Neural progenitor cell (in vitro differentiated cells): ENCODE measurements around the gene RRBP1. TPM values are rescaled to one million over a fixed set of nuclear protein-coding genes. Genes with fewer than 3 reads are reported as not detected.

Experiments used
- DNase-seq: peaks from one replicate; pipeline ENCODE4 v3.0.0-alpha.2; 2016; ENCODE audit warnings: low spot score
- H2AFZ ChIP-seq: fragments of 200-600 bp; sonication (generic); replicated peaks from 2 replicates; pipeline ENCODE4 v1.6.1; 2016; ENCODE audit warnings: antibody characterized with exemption
- H3F3A ChIP-seq: fragments of 200-600 bp; sonication (generic); 2 replicates; pipeline ENCODE4 v1.6.1; 2016; ENCODE audit warnings: antibody characterized with exemption, low read depth
- H3K27ac ChIP-seq: fragments of 200-600 bp; sonication (generic); 2 replicates; pipeline ENCODE4 v1.5.1; 2016; ENCODE audit warnings: mild to moderate bottlenecking
- H3K27me3 ChIP-seq: fragments of 200-600 bp; sonication (generic); 2 replicates; pipeline ENCODE4 v1.6.1; 2016; ENCODE audit warnings: mild to moderate bottlenecking, moderate library complexity
- H3K36me3 ChIP-seq: fragments of 200-600 bp; sonication (generic); 2 replicates; pipeline ENCODE4 v1.5.1; 2016
- H3K4me1 ChIP-seq: fragments of 200-600 bp; sonication (generic); 2 replicates; pipeline ENCODE4 v1.6.1; 2016; ENCODE audit warnings: mixed run types
- H3K4me2 ChIP-seq: fragments of 200-600 bp; sonication (generic); 2 replicates; pipeline ENCODE4 v1.6.1; 2016
- H3K4me3 ChIP-seq: fragments of 200-600 bp; sonication (generic); 2 replicates; pipeline ENCODE4 v1.5.1; 2016
- H3K79me2 ChIP-seq: fragments of 200-600 bp; sonication (generic); 2 replicates; pipeline ENCODE4 v1.6.1; 2016; ENCODE audit warnings: low read depth
- H3K9ac ChIP-seq: fragments of 200-600 bp; sonication (generic); 2 replicates; pipeline ENCODE4 v1.6.1; 2016
- H3K9me3 ChIP-seq: fragments of 200-600 bp; sonication (generic); 2 replicates; pipeline ENCODE4 v1.5.1; 2016; ENCODE audit warnings: low read depth
- H4K20me1 ChIP-seq: fragments of 200-600 bp; sonication (generic); 2 replicates; pipeline ENCODE4 v1.6.1; 2016; ENCODE audit warnings: low read depth
- H3K27ac Mint-ChIP-seq: 3 replicates; pipeline ENCODE4 v1.8.0; 2021; ENCODE audit warnings: mixed read lengths
- H3K27me3 Mint-ChIP-seq: 2 replicates; pipeline ENCODE4 v1.8.0; 2022; ENCODE audit warnings: low read depth, mild to moderate bottlenecking, inconsistent platforms, moderate library complexity, mixed read lengths; ENCODE audit not compliant: insufficient read depth
- H3K36me3 Mint-ChIP-seq: 3 replicates; pipeline ENCODE4 v1.8.0; 2021; ENCODE audit warnings: mixed read lengths
- H3K4me1 Mint-ChIP-seq: 3 replicates; pipeline ENCODE4 v1.8.0; 2021; ENCODE audit warnings: mixed read lengths
- H3K4me3 Mint-ChIP-seq: 3 replicates; pipeline ENCODE4 v1.8.0; 2021; ENCODE audit warnings: mild to moderate bottlenecking, moderate library complexity, mixed read lengths
- H3K9me3 Mint-ChIP-seq: 3 replicates; pipeline ENCODE4 v1.8.0; 2020; ENCODE audit warnings: mixed read lengths
- CTCF ChIP-seq: fragments of 200-600 bp; sonication (generic); IDR thresholded peaks from 2 replicates; pipeline ENCODE4 v1.5.1; 2017; ENCODE audit warnings: antibody characterized with exemption, mild to moderate bottlenecking
- EZH2 ChIP-seq: fragments of 200-600 bp; sonication (generic); IDR thresholded peaks from 2 replicates; pipeline ENCODE4 v1.6.1; 2017; ENCODE audit warnings: antibody characterized with exemption, mild to moderate bottlenecking, moderate library complexity
- EZH2phosphoT487 ChIP-seq: fragments of 200-600 bp; sonication (generic); IDR thresholded peaks from 2 replicates; pipeline ENCODE4 v1.6.1; 2017; ENCODE audit warnings: antibody characterized with exemption
- total RNA-seq: library from RNA; depleted of rRNA; stranded (reverse); fragments of >200 nt; gene quantifications from 2 replicates; pipeline ENCODE4 v1.2.3, GENCODE V29; 2015; ENCODE audit warnings: low replicate concordance

The RRBP1 gene
- total RNA-seq, 1 donor from 2014 or later, result 18.2 TPM

- Histone ChIP-seq H3K4me3 (no peak overlapping the region), H3K9me3 (no peaks in the 10 kb centered on the region), H3K27me3 (no peaks in the 10 kb centered on the region), H3K4me2 (no peak overlapping the region), H3K79me2 (no peaks in the 10 kb centered on the region), H4K20me1 (no peaks in the 10 kb centered on the region), H3K27ac (no peak overlapping the region), H3K4me1 (peaks cover 9% of the 10 kb centered on the region), H3K36me3 (no peaks in the 10 kb centered on the region), H3F3A (no peaks in the 10 kb centered on the region), H2AFZ (no peak overlapping the region), H3K9ac (no peak overlapping the region)
- DNase-seq, result no peak
- H3K27me3 Mint-ChIP-seq, result peaks cover 16% of the 10 kb centered on the region
- no peak for TF ChIP-seq EZH2
- no peak for TF ChIP-seq CTCF
- no peak for TF ChIP-seq EZH2phosphoT487
- peaks cover 13% of the 10 kb centered on the region for H3K4me1 Mint-ChIP-seq
- peaks cover 3% of the 10 kb centered on the region for H3K9me3 Mint-ChIP-seq
- no peak overlapping the region for H3K4me3 Mint-ChIP-seq
- H3K36me3 Mint-ChIP-seq, result no peaks in the 10 kb centered on the region
- no peak overlapping the region for H3K27ac Mint-ChIP-seq
Observed at GRCh38 chr20:17715075-17715474, 33.0 kb upstream of the RRBP1 start.

GRCh38 chr20:17714597-17714996 is 32.6 kb upstream of the RRBP1 start:
- H3K4me3 ChIP-seq, result no peak overlapping the region
- no peak overlapping the region for H3K9ac ChIP-seq
- H3K9me3 ChIP-seq, result no peaks in the 10 kb centered on the region
- TF ChIP-seq EZH2phosphoT487 (no peak), CTCF (no peak), EZH2 (no peak)
- no peak for DNase-seq
- H3K4me1 ChIP-seq, result peaks cover 9% of the 10 kb centered on the region
- no peaks in the 10 kb centered on the region for H3K36me3 ChIP-seq
- H3F3A ChIP-seq, result no peaks in the 10 kb centered on the region
- Mint-ChIP-seq H3K36me3 (no peaks in the 10 kb centered on the region), H3K27me3 (peaks cover 16% of the 10 kb centered on the region), H3K27ac (no peak overlapping the region), H3K9me3 (peaks cover 3% of the 10 kb centered on the region), H3K4me1 (peaks cover 17% of the 10 kb centered on the region), H3K4me3 (no peak overlapping the region)
- no peaks in the 10 kb centered on the region for H3K79me2 ChIP-seq
- H3K4me2 ChIP-seq, result no peak overlapping the region
- H2AFZ ChIP-seq, result no peak overlapping the region
- no peaks in the 10 kb centered on the region for H3K27me3 ChIP-seq
- H4K20me1 ChIP-seq, result no peaks in the 10 kb centered on the region
- no peak overlapping the region for H3K27ac ChIP-seq

GRCh38 chr20:17712708-17713107 is 30.7 kb upstream of the RRBP1 start:
- H3K27me3 ChIP-seq, result no peaks in the 10 kb centered on the region
- no peak overlapping the region for H3K27ac Mint-ChIP-seq
- no peak for TF ChIP-seq EZH2
- no peak for TF ChIP-seq CTCF
- no peak for TF ChIP-seq EZH2phosphoT487
- H3F3A ChIP-seq, result no peaks in the 10 kb centered on the region
- H3K27me3 Mint-ChIP-seq, result peaks cover 16% of the 10 kb centered on the region
- no peak overlapping the region for H3K4me3 Mint-ChIP-seq
- H3K9me3 Mint-ChIP-seq, result peaks cover 3% of the 10 kb centered on the region
- no peaks in the 10 kb centered on the region for H4K20me1 ChIP-seq
- no peak overlapping the region for H3K4me3 ChIP-seq
- H3K27ac ChIP-seq, result no peak overlapping the region
- no peaks in the 10 kb centered on the region for H3K36me3 ChIP-seq
- H3K9me3 ChIP-seq, result no peaks in the 10 kb centered on the region
- peaks cover 20% of the 10 kb centered on the region for H3K4me1 Mint-ChIP-seq
- no peaks in the 10 kb centered on the region for H3K79me2 ChIP-seq
- no peak overlapping the region for H3K4me2 ChIP-seq
- no peak for DNase-seq
- no peak overlapping the region for H3K9ac ChIP-seq
- no peaks in the 10 kb centered on the region for H3K36me3 Mint-ChIP-seq
- H3K4me1 ChIP-seq, result peaks cover 15% of the 10 kb centered on the region
- no peak overlapping the region for H2AFZ ChIP-seq
